NCI-H1092 treated with DMSO at 0.1 percent for 48 hours (cell line): Measurements from ENCODE around the gene PTBP3.
"Not testable (repeated sequence)": the region's sequence is repeated elsewhere in the genome, so short reads cannot be mapped to it uniquely, and the experiment has no call there.

Experiments used
- DNase-seq: peaks from one replicate; lab custom pipeline; 2025; lab: John Stamatoyannopoulos, UW

The PTBP3 gene

DNA sequence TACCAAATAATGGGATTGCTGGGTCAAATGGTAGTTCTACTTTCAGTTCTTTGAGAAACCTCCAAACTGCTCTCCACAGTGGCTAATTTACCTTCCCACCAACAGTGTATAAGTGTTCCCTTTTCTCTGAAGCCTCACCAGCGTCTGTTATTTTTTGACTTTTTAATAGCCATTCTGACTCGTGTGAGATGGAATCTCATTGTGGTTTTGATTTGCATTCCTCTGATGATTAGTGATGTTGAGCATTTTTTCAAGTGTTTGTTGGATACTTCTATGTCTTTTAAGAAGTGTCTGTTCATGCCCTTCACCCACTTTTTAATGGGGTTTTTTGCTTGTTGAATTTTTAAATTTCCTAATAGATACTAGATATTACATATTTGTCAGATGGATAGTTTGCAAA lies 129.9 kb downstream of the PTBP3 start:
- DNase-seq: no peak

- DNase-seq: no peak
Measured at GRCh38 chr9:112200711-112201110, 132.7 kb downstream of the PTBP3 start.

DNA sequence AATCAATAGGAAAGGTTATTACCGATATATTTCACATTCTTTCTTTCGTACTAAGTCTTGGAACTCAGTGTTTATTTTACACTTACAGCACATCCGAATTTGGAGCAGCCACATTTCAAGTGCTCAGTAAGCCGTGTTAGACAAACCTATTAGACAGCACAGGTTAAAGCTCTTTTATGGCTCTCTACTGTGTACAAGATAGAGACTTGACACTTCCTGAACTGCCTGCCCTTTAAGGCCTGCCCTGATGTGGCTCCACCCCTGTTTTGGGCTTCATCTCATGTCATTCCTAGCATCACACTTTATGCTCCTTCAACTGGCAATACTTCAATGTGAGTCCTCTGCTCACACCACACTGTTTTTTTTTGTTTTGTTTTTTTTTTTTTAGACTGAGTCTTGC lies 134.8 kb downstream of the PTBP3 start:
- no peak for DNase-seq

- no peak for DNase-seq
Measured at GRCh38 chr9:112194969-112195431, 138.4 kb downstream of the PTBP3 start.

DNA sequence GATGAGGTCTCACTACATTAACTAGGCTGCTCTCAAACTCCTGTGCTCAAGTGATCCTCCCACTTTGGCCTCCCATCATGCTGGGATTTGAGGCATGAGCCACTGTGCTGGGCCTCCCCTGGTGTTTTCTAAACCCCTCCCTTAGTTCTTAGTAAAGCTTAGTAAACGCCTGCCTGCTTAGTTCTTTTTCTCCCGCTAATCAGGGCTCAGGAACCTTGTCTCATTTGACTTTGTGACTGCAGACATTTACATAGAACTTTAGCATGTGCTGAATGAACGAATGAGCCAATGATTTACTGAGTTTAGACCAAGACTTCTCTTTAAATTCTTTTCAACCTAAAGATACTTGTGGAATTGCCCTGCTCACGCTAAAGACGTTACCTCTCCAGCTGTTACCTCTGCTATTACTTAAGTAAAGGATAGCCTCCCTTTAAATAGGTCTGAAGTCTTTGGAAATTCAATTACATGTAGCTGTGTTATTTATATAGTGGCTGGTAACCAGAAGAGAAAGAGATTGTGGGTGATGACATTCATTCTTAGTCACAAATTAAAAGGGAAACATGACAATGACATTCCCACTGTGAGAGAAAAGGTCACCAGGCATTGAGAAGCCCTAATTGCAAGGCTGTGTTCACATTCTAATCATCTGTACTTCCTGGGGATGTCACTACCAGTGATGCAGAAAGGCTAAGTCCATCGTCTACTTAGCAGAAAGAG lies 139.7 kb downstream of the PTBP3 start:
- no peak for DNase-seq

DNA sequence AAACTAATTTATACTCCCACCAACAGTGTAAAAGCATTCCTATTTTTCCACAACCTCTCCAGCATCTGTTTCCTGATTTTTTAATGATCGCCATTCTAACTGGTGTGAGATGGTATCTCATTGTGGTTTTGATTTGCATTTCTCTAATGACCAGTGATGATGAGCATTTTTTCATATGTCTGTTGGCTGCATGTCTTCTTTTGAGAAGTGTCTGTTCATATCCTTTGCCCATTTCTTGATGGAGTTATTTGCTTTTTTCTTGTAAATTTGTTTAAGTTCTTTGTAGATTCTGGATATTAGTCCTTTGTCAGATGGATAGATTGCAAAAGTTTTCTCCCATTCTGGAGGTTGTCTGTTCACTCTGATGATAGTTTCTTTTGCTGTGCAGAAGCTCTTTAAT lies 143.1 kb downstream of the PTBP3 start:
- DNase-seq: not testable (repeated sequence)

- DNase-seq: no peak
Measured at GRCh38 chr9:112188884-112189283, 144.5 kb downstream of the PTBP3 start.

DNA sequence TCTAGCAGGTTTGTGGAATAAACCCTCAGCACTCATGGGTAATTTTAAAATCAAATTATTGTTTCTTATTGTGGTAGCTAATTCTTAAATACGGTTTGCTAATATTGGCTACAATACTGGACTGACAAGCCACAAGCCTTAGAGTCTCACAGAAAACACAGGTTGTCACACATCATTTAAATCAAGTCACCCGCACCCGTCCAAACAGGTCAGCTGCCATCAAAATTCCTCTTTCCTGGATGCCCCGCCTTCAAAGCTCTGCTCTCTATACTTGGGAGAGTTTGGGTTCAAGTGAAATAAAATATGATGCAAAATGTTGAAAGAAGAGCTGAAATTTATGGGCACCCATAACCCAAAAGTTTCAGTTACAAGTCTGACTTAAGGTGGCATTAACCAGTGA lies 146.0 kb downstream of the PTBP3 start:
- no peak for DNase-seq

DNA sequence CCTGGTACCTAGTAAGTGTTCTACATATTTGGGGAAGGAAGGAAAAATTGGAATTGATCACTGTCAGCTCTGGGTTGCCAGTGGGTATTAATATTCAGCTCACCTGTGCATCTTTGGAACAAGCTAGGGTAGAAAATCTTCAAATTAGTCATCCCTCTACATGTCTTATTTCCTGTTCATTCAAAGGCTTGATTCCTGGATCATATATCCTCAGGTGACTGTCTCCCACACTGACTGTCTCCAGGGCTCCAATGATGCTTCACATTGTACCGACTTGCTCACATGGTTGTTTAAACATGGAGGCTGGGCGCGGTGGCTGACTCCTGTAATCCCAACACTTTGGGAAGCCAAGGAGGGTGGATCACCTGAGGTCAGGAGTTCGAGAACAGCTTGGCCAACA lies 146.7 kb downstream of the PTBP3 start:
- DNase-seq: no peak

DNA sequence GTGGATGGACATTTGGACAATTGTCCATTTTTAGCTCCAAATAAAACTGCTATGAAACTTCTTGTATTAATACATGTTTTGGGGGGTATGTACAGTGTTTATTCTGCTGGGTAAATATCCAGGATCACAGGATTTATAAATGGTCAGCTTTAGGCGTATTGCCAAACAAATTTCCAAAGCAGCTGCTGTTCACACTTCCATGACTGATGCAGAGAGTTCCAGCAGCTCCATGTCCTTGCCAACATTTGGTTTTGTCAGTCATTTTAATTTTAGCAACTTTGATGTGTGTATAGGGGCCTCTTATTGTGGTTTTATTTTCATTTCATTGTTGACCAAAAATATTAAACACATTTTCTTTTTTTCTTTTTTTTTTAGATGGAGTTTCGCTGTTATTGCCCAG lies 148.5 kb downstream of the PTBP3 start:
- DNase-seq: no peak

- no peak for DNase-seq
Measured at GRCh38 chr9:112184221-112184620, 149.2 kb downstream of the PTBP3 start.

- no peak for DNase-seq
Measured at GRCh38 chr9:112180387-112180881, 153.0 kb downstream of the PTBP3 start.

- DNase-seq: no peak
Measured at GRCh38 chr9:112179816-112180215, 153.6 kb downstream of the PTBP3 start.

DNA sequence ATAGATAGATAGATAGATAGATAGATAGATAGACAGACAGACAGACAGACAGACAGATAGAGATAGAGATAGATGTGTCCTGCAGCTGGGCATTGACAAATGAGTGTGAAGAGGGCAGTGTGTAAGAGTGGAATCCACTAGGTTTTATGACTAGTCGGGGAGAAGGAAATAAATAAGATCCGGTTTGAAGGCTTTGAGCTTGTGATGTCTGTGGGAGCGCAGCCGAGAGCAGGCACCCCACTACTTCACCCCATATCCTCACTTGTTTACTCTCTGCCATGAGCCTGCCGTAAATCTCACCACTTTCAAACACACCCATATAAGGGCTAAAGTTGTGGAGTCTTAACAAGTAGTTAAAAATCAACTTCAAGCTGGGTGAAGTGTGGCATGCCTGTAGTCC lies 156.9 kb downstream of the PTBP3 start:
- no peak for DNase-seq

- DNase-seq: no peak
Measured at GRCh38 chr9:112175796-112176315, 157.6 kb downstream of the PTBP3 start.

DNA sequence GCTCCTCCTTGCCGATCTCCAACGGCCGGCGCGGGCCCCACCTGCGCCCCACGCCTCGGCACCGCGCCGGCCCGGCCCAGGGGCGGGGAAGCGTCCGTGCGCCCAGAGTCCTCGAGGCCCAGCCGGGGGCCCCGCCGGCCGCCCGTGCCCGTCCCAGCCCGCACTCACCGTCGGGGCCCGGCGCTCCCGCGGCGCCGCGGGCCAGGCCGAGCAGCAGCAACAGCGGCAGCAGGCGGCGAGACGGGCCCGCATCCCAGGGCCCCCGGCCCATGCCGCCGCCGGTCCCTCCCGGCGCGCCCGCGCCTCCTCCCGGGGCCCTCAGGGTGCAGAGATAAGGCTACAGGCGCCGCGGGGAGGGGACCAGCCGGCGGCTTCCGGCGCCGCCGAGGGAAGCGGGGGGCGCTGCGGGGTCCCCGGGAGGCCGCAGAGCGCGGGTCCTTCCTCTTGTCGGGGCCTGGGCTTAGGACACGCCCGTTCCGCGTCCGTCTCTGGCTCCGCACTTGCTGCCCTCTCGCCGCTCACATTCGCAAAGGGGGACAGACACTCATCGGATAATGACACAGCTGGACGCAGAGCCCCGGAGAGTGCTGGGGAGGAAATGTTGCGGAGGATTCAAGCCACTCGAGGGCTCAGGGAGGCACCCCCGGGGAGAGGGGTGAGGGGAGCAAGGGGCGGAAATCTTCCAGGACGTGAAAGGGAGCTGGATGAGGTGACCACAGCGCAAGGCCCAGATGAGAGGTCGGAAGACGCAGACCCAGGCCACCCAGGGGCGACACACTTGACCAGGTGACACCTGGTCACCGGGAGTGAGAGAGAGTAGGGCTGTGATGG lies 158.2 kb downstream of the PTBP3 start, which contains the start of gene SUSD1:
SUSD1 (minus strand) TSS at position 333 of the 831 bp plus-strand sequence; CDS start at position 271, 62 bp downstream.
- DNase-seq: peak; percentile 56

DNA sequence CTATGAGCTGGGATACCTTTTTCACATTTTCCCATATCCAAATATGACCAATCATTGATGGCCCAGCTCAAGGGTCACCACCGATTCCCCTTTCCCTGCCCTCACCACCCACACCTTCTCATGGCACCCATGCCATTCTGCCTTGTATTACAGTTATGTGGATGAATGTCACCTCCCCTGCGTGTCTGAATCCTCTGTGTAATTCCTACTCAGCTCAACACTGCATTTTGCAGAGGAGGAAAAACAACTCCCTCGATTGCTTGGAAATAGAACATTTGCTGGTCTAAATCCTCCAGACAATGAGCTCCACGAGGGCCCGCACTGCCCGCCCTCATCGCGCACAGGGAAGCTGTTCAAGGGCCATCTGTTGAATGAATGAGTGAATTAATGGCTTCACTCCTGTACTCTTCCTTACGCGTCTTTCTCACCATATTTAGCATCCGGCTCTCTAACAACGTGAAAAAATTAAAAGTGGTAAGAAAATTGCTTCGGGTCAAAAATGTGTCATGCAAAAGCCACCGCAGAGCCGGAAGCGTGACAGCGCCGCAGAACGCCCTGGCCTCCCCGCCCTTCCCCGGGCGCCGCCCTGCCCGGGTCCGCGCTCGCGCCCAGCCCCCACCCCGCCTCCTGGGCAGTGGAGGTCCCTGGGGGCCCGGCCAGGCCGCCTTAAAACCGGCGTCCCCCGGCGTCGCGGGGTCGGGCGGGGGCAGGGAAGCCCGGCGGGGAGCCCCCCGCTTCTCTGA lies 159.0 kb downstream of the PTBP3 start:
- DNase-seq: peak; percentile 70

GRCh38 chr9:112173489-112174221 lies 159.8 kb downstream of the PTBP3 start:
- DNase-seq: no peak

GRCh38 chr9:112170968-112171367 lies 162.5 kb downstream of the PTBP3 start:
- no peak for DNase-seq

DNA sequence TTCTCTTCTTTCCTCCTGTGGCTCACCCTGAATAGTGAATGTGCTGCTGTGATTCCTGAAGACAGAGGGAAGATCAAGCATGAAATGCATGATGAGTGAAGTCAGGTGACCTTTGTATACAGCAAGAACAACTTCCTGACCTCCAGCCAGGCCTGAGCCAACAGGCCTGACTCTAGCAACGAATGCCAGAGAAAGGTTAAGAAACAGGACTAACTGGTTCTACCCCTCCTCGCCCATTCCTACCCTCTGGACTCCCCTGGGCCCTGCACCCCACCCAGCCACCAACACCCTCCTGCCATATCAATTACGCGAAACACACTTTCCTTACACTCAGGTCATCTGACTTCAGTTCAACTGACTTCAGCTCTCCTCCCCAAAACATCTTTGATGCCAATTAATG lies 163.2 kb downstream of the PTBP3 start:
- DNase-seq: no peak

DNA sequence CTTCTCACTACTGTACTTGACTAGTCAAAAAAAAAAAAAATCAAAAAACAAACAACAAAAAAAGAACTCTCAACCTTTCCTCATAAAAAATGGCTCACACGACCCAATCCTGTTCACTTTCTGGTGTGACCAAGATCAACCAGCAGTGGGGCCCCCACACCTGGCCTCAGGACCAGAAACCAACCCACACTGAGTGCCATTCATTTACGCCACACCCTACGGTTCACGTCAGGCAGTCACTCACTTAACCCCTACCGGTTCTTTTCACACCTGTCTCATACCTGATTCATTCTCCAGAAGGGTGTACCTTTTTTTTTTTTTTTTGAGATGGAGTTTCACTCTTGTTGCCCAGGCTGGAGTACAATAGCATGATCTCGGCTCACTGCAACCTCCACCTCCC lies 164.1 kb downstream of the PTBP3 start:
- no peak for DNase-seq
